Choroid plexus epithelial cell (primary cell): Measurements from ENCODE around the gene ST6GALNAC3.
"Not testable (repeated sequence)": the region's sequence is repeated elsewhere in the genome, so short reads cannot be mapped to it uniquely, and the experiment has no call there.

Experiments used
- DNase-seq: peaks from one replicate; pipeline ENCODE4 v3.0.0-alpha.2; 2010; ENCODE audit warnings: low read depth
- H3K4me3 ChIP-seq: 2 replicates; pipeline ENCODE4 v1.5.1; 2011; ENCODE audit warnings: low read depth, mild to moderate bottlenecking, control low read depth, low read length, moderate library complexity
- CTCF ChIP-seq: conservative IDR thresholded peaks from 2 replicates; pipeline ENCODE4 v1.5.1; 2011; ENCODE audit warnings: low read depth, mild to moderate bottlenecking, control low read depth, inconsistent platforms, low read length, moderate library complexity

Gene ST6GALNAC3

GRCh38 chr1:76639181-76639580 lies 564.6 kb downstream of the ST6GALNAC3 start:
- no peak for TF ChIP-seq CTCF
- H3K4me3 ChIP-seq: no peak overlapping the region
- DNase-seq: no peak

GRCh38 chr1:76640092-76640491 lies 565.5 kb downstream of the ST6GALNAC3 start:
- DNase-seq: peak; percentile 52
- TF ChIP-seq CTCF: no peak

GRCh38 chr1:76640723-76641122 lies 566.2 kb downstream of the ST6GALNAC3 start:
- TF ChIP-seq CTCF: no peak
- H3K4me3 ChIP-seq: no peak overlapping the region
- DNase-seq: no peak

More at GRCh38 chr1:76640092-76640491, 565.5 kb downstream of the ST6GALNAC3 start:
- no peak overlapping the region for H3K4me3 ChIP-seq

GRCh38 chr1:76644139-76644538 lies 569.6 kb downstream of the ST6GALNAC3 start:
- no peak overlapping the region for H3K4me3 ChIP-seq
- TF ChIP-seq CTCF: no peak
- DNase-seq: no peak

- DNase-seq, H3K4me3 ChIP-seq: not testable (repeated sequence)
Observed at GRCh38 chr1:76652860-76653259, 578.3 kb downstream of the ST6GALNAC3 start.

GRCh38 chr1:76657623-76658022 lies 583.1 kb downstream of the ST6GALNAC3 start:
- no peak overlapping the region for H3K4me3 ChIP-seq
- TF ChIP-seq CTCF: no peak
- DNase-seq: no peak

- H3K4me3 ChIP-seq: no peak overlapping the region
- peak; percentile 31 for DNase-seq
- no peak for TF ChIP-seq CTCF
Observed at GRCh38 chr1:76659171-76659940, 584.8 kb downstream of the ST6GALNAC3 start.
